ENCODE data around the gene ESRRG.

- TF ChIP-seq EZH2 (IDR thresholded peaks at IDR 0.05; ENCODE audit: borderline replicate concordance, low read depth, low read length, severe bottlenecking) (no peak), CTCF (IDR thresholded peaks at IDR 0.05; ENCODE audit: extremely low read depth in 1 of 2, insufficient read depth in 1 of 2, low read depth in 1 of 2, low read length in 2 of 2) (no peak), POLR2AphosphoS5 (IDR thresholded peaks at IDR 0.05; ENCODE audit: insufficient read depth, low read depth, low read length) (no peak), POLR2A (IDR thresholded peaks at IDR 0.05; ENCODE audit: low read depth, low read length) (no peak), MAX (IDR thresholded peaks at IDR 0.05; ENCODE audit: insufficient read depth, insufficient read length) (no peak), FOS (IDR thresholded peaks at IDR 0.05; ENCODE audit: borderline replicate concordance, insufficient read depth, low read length) (no peak)
Observed at GRCh38 chr1:216462066-216462775, 261.0 kb downstream of the ESRRG start.
